PFSK-1 (cell line): ENCODE results near the gene MMP20.

Experiments used
- REST ChIP-seq, 2 experiments: IDR thresholded peaks; 2 replicates each; pipeline versions ENCODE4 v1.6.1 to v1.8.0; 2011 to 2012; ENCODE audit warnings: low read depth in 2 of 2, low read length in 2 of 2, control low read depth in 1 of 2, inconsistent platforms in 1 of 2, mild to moderate bottlenecking in 1 of 2, moderate library complexity in 1 of 2; ENCODE audit not compliant: insufficient read depth in 1 of 2
- TAF1 ChIP-seq: IDR thresholded peaks from 2 replicates; pipeline ENCODE4 v1.6.1; 2012; ENCODE audit warnings: low read length, control low read depth, borderline replicate concordance; ENCODE audit not compliant: insufficient read depth

GRCh38 chr11:102647430-102647829 is 22.3 kb upstream of the MMP20 start:
- TF ChIP-seq REST (IDR thresholded peaks at IDR 0.05; ENCODE audit: insufficient read depth in 1 of 2, low read depth in 2 of 2, low read length in 2 of 2) (no peak), TAF1 (no peak)
